NCI-H82 treated with DMSO at 0.1 percent for 48 hours (cell line): Measurements from ENCODE around the gene STRN4.
"Not testable (repeated sequence)": the region's sequence is repeated elsewhere in the genome, so short reads cannot be mapped to it uniquely, and the experiment has no call there.

ENCODE experiments used
- DNase-seq: peaks from one replicate; lab custom pipeline; 2025; ENCODE audit not compliant: unreplicated experiment; lab: John Stamatoyannopoulos, UW

The STRN4 gene

DNA sequence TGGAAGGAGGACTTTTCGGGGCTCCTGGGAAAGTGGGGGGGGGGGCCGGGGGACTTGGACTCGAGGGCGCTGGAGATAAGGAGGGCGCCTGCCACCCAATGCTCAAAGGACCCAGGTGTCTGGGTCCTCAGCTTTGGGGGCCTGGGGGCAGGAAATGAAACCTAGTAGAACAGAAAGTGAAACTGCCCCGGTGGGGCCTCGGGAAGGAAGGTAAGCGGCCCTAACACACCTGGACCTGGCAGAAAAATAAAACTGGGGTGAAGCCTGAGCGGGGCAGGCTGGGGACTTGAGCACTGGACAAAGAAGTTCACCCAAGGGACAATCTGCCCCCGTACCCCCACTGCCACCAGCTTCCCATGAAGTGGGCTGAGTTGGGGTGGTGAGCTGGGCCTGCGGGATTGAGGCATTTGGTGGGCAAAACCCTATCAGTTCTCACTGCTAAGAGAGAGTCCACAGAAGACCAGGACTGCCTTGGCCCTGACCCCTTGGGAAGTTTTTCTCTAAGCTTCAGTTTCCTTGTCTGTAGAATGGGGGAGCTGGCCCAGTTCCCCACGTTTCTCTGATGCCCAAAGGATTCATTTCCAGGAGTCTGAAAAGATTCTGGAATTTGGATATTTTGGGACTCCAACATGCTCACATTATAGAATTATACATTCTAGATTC, 31.7 kb downstream of the STRN4 start:
- no peak for DNase-seq

DNA sequence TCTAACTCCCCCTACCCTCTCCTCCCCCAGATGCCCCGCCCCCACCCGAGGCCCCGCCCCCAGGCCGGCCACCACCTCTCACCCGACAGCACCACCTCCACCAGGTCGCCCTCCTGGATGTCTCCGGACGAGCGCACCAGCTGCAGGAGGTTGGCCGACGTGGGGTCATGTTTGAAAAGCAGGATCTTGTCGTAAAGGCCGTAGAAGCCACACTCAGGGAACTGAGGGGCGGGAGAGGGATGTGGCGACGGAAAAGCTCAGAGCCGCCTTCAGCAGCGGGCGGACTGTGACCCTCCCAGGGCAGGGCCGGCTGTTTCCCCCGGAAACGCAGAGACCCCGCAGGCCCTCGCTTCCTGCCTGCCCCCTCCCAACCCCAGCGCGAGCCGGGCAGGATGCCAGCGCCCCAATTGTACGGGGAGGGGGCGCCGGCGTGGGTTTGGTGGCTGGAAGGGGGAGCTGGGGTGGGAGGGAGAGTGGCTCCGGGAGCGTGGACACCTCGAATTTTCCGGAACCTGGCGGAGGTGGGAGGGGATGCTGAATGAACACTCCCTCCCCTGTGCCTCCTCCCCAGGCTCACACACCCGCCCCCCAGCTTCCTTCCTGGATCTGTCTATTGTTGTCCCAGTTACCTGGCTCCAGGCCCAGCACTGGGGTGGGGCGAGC, 32.3 kb downstream of the STRN4 start:
- DNase-seq, result no peak

DNA sequence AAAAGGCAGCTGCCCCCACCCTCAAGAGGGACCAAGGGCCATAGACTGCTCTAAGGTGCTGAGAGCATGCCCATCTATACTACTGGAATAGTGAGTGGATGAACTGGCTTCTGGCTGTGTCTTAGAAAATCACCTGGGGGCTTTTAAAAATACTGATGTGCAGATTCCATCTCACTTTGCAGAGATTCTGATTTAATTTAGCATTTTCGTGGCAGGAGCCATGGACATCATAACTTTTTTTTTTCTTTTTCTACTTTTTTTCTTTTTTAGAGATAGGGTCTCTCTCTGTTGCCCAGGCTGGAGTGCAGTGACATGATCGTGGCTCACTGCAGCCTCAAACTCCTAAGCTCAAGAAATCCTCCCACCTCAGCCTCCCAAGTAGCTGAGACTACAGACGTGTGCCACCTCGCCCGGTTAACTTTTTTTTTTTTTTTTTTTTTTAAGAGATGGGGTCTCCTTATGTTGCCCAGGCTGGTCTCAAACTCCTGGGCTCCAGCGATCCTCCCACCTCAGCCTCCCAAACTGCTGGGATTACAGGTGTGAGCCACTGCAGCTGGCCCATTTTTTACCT, 33.4 kb downstream of the STRN4 start:
- DNase-seq, result not testable (repeated sequence)

DNA sequence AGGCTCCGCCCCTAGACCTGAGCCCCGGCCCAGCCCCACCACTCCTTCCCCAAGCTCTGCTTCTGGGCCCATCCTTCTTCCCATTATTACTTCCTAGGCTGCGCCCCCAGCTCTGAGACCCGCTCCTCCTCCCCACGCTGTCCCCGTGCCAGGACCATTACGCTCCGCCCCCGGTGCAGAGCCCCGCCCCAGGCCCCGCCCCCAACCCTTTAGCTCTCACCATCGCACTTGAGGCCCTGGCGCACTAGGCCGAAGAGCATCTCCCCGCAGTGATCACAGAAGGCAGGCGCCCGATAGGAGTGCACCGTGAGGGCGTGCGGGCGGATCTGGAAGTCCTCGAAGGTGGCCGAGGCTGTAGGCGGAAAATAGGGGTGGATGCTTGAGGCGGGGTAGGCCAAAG, 35.6 kb downstream of the STRN4 start:
- DNase-seq, result no peak

DNA sequence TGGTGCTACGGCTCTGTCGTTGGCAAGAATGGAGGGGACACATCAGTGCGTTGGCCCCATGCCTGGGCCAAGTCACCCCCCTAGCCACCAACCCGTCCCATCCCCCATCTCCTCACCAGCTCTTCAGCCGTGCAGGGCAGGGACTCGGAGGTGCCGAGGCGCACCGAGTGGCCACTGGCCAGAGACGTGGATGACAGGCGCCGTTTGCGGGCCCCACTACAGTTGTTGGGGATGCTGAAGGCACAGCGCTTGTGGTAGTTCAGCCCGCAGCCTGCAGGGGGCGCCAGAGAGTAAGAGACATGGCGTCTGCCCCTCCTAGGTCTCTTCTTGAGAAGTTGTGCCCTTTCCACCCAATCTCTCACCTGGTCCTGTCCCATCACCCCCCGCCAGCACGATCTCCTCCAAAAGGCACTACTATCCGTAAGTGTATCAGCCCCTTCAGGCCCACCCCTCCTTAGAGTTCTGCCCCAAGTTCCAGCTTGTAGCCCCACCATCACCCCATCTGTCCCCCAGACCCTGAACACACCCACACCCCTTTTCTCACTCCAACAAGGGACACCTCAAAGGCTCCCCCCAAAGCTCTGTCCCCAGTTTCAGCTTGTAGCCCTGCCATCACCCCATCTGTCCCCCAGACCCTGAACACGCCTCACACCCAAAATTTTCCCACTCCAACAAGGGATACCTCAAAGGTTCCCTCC, 41.7 kb downstream of the STRN4 start:
- no peak for DNase-seq

DNA sequence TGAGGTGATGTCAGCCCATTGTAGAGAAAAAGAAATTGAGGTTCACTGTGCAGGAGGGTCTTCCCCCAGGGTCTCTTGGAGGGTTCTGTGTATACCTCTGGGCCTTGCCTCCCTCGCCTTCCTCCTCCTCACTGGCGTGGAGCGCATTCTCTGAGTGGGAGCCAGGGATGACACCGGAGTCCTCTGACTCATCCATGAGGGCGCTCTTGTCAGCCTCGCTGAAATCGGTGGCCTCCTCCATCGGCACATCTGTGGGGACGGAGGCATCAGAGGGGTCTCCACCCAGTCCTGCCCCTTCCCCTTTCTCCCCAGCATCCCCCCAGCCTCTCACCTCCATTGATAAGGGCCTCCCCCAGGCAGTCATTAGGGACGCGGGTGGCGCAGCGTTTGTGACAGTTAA, 45.5 kb downstream of the STRN4 start:
- no peak for DNase-seq

DNA sequence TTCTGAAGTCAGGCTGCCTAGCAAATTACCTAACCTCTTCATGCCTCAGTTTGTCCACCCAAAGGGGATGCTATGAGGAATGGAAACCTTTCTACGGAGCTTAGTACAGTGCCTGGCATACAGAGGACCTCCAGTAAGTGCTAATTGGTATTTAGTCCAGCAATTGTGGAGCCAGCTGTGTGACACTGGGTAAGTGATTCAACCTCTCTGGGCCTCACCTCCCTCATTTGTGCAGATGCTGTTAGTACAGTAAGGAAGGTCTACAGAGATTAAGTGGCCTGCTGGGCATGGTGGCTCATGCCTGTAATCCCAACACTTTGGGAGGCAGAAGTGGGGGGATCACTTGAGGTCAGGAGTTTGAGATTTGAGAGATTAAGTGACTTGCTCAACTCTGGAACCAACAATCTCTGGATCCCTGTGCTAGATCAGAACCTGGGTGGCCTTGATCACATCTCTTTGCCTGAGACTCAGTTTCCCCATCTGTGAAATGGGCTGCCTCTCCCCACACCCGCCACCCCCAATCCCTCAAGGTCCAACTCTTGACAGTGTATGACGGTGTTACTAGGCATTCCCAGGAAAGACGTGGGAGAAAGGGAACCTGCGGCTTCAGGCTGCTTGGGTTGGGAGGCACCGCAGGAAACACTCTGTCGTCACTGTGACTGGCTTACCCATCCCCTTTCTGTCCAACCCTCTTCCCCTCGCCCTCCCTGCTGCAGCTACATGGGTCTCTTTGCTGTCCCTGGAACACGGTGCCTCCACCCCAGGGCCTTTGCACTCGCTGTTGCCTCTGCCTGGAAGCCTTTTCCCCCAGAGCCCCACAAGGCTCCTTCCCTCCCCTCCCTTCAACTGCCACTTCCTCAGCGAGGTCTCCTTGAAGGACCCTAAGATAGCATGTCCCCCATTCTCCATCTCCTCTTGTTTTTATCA, 47.6 kb downstream of the STRN4 start:
- DNase-seq, result no peak

DNA sequence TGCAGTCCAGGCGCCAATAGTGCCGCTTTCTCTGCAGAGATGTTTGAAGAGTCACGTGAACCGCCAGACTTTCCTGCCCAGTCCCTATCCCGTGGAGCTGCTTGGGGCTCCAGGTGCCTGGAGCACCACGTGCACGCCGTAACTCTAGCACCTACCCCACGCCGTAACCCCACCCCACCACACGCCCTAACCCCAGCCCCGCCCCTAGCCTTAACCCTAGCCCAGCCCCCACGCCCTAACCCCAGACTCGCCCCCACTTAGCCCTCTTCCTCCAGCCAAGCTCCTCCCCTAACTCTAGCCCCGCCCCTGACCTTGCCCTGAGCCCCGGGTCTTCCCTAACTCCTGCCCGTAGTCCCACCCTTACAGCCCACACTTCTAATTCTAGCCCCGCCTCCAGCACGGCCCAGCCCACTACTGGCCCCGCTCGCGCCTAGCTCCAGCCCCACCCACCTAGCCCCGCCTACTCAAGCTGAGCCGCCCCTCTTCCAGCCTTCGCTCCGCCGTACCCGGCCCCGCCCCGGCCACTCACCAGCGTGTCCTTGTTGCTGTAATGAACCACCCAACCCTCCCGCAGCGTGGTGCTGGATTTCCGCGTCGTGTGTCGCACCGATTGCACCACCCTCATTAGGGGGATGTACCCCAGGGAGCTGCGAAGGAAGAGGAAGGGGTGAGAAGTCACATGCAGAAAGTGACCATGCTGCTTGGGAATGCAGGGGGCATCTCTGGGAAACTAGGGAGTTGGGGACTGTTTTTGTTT, 48.9 kb downstream of the STRN4 start:
- DNase-seq, result no peak

DNA sequence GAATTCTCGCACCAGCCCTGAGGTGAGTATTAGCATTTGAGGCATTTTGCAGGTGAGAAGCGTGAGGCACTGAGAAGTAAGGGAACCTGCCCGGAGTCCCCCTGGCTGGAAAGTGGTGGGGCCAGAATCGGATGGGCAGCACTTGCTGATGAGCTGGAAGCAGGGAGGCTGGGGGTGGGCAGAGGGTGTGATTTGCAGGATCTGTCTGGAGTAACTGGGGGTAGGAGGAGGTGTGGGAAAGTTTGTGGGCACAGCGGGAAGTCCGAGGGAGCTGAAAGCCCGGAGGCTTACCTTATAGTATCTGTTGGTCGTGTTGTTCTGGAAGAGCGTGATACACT, 49.4 kb downstream of the STRN4 start:
- DNase-seq, result no peak

DNA sequence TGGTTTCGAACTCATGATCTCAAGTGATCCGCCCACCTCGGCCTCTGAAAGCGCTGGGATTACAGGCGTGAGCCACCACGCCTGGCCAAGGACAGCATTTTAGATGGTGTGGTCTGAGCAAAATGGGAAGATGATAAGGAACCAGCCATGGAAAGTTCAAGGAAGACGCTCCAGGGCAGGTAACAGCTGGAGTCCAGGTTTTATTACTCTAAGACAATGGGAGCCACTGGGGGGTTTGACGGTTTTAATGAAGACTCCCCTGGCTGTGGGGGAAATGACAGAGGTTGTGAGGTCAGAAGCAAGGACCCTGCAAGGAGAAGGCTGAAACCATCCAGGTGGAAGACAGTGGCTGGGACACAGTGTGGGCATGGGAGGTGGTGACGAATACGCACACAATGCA, 50.2 kb downstream of the STRN4 start:
- no peak for DNase-seq

DNA sequence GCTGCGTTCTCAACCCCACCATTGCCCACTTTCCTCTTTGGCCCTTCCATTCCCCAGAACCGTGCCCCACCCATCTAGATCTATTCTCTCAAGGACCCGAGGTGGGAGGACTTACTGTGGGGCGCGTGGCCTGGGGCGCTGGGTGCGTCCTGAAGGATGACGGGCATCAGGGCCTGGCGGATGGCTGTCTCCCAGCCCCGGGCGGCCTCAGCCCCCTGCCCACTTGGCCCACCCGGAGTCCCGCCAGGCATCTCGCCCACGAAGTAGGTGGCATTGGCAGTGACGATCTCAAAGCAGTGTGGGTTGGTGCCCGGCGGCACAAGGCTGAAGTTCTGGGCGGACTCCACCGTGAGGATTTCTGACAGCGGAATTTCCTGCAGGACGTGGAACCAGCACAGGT, 52.5 kb downstream of the STRN4 start:
- DNase-seq, result no peak

DNA sequence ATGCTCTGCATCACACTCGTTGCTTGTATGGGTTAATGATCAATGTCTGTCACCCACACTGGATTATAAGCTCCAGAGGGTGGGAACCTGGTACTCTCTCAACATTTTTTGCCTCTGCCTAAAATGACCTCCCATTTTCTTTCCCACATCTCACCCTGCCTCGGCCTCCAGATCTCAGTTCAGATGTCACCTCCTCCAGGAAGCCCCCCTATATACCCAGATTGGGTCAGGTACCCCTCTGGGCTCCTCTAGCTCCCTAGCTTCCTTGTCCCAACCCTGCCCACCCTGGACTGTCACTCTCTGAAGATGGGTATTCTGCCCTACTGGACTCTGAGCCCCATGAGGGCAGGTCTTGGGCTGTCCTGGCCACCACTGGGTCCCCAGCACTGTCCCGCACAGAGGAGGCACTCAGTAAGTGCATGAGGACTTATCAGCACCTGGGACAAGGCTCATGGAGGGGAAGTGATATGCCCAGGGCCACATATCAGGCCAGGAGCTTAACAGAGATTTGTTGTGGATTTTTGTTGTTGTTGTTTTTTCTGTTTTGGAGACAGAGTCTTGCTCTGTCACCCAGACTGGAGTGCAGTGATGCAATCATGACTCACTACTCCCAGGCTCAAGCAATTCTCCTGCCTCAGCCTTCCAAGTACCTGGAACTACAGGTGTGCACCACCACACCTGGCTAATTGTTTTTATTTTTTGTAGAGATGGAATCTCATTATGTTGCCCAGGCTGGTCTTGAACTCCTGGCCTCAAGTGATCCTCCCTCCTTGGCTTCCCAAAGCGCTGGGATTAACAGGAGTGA, 53.1 kb downstream of the STRN4 start:
- no peak for DNase-seq

DNA sequence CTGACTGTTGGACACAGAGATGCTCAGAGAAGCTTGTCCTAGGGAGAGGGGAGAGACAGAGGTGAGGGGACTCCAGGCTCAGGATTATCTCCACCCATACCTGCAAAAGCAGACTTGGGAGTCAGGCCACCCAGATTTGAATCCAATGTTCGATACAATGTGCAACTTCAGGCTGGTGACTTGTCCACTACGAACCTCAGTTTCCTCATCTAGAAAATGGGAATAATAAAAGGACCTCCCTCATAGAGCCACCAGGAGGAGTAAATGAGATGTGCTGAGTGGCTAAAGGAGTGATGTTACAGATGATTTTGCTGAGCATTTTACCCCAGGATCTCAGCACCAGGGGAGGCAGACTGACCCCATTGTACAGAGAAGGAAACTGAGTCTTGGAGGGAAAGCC, 54.3 kb downstream of the STRN4 start:
- DNase-seq, result no peak

DNA sequence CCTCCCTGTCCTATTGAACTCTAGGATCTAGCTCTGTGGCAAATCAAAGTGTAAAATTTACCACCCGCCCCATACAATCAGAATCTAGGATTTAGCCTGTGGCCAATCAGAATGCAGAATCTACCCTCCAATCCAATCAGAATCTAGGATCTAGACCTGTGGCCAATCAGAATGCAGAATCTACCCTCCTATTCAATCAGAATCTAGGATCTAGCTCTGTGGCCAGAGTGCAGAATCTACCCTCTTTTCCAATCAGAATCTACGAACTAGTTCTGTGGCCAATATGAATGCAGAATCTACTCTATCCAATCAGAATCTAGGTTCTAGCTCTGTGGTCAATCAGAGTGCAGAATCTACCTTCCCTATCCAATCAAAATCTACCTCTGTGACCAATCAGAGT, 55.1 kb downstream of the STRN4 start:
- DNase-seq, result no peak

DNA sequence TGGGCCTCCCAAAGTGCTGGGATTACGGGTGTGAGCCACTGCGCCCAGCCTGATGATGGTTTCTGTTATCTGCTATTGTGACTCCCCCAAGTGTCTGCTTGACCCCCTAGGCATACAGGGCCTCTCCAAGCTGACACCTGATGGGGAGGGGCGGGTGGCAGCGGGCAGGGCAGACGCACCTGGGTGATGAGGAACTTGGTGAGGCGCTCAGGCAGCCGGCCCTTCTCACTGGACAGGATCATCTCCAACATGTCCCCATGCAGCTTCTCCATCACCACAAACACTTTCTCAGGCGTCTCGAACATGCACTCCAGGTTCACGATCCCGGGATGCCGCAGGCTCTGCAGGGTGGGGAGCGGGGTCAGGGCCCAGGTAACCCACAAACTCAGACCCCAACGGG, 56.9 kb downstream of the STRN4 start:
- no peak for DNase-seq

DNA sequence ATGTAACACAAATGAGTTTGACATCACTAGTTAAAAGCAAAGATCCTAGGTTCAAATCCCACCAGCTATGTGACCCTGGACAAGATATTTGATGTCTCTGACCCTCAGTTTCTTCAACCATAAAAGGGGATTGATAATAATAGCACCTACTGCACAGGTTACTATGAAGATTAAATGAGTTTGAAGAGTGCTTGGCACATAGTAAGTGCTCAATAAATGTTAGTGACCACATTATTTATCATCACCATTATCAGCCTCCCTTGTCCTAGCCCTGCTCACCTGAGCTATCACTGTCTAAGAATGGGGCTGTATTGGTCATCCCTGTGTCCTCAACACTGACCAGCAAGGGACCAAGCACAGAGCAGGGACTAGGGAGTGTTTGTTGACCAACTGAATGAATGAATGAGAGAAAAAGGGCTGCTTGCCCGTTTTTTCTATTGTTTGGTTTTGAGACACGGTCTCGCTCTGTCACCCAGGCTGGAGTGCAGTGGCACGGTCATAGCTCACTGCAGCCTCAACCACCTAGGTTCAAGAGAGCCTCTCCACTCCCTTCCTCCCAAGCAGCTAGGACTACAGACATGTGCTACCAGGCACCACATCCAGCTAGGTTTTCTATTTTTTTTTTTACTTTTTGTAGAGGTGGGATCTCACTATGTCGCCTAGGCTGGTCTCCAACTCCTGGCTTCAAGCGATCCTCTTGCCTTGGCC, 58.7 kb downstream of the STRN4 start:
- DNase-seq, result no peak

DNA sequence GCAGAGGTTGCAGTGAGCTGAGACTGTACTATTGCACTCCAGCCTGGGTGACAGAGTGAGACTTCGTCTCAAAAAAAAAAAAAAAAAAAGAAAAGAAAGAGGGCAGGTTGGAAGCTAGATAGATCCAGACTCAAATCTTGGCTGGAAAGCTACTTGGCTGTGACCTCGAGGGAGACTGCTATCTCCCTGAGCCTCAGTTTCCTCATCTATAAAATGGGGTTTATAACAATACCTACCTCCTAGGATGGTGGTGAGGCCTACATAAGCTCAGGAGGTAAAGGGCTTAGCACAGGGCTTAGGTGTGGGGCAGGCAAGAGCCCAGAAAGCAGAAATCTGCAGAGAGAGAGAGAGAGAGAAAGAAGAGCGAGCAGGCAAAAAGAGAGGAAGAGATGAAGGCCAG, 61.1 kb downstream of the STRN4 start:
- no peak for DNase-seq

DNA sequence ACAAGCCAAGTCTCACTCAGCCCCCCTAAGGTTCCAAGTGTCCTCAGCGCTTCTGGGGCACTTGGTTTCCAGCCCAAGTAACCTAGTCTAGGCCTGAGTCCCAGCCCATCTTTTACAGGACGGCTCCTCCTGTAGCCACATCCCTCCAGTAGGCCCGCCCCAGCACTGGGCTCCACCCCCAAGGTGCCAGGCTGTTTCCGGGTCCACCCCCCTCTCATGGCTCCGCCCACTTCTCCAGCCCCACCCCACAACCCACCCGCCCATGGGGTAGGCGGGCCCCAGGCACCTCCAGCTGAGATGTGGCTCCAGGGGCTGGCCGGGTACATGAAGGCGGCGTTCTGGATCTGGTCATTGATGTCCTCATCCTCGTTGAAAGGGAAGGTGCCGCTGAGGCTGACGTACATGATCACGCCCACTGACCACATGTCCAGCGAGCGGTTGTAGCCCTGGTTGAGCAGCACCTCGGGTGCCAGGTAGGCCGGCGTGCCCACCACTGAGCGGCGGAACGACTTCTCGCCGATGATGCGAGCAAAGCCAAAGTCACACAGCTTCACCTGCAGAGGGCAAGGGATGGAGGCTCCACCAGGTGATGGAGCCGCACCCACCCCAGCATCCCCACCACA, 68.0 kb downstream of the STRN4 start:
- no peak for DNase-seq
